Activated CD4-positive, alpha-beta memory T cell treated with anti-CD3 and anti-CD28 coated beads for 36 hours (primary cell): ENCODE data around the gene PTPRN2. TPM values are rescaled to one million over a fixed set of nuclear protein-coding genes. Genes with fewer than 3 reads are reported as not detected.

ENCODE experiments used
- CTCF ChIA-PET: fragments of 350-600 bp; sonication (Branson Sonifier 250); formaldehyde crosslinking; loops from one replicate; lab custom pipeline; 2021; ENCODE audit warnings: antibody characterized with exemption, inconsistent platforms; lab: Charles Lee
- POLR2A ChIA-PET: fragments of 350-600 bp; sonication (Branson Sonifier 250); formaldehyde crosslinking; loops from one replicate; lab custom pipeline; 2021; ENCODE audit warnings: antibody characterized with exemption; lab: Charles Lee
- DNase-seq: peaks from one replicate; pipeline ENCODE4 v3.0.0-alpha.2; 2020
- H3K27ac Mint-ChIP-seq: one replicate; pipeline ENCODE4 v1.8.0; 2021; ENCODE audit warnings: mixed read lengths
- H3K27me3 Mint-ChIP-seq: one replicate; pipeline ENCODE4 v1.8.0; 2021; ENCODE audit warnings: mixed read lengths
- H3K36me3 Mint-ChIP-seq: one replicate; pipeline ENCODE4 v1.8.0; 2021; ENCODE audit warnings: mixed read lengths
- H3K4me1 Mint-ChIP-seq: one replicate; pipeline ENCODE4 v1.8.0; 2021; ENCODE audit warnings: low read depth, mixed read lengths
- H3K4me3 Mint-ChIP-seq: one replicate; pipeline ENCODE4 v1.8.0; 2021; ENCODE audit warnings: mild to moderate bottlenecking, mixed read lengths
- H3K9me3 Mint-ChIP-seq: one replicate; pipeline ENCODE4 v1.8.0; 2021; ENCODE audit warnings: mixed read lengths
- intact Hi-C: fragments of 100-400 bp; cut with micrococcal nuclease; formaldehyde crosslinking; loops from one replicate; pipeline ENCODE4 v1.15.1; 2023
- total RNA-seq, 2 experiments: library from RNA; stranded (reverse); gene quantifications; one replicate each; pipeline ENCODE4 v1.2.3, GENCODE V29; 2021

PTPRN2 gene
- total RNA-seq, 2 experiments from 2014 or later, result 0.51 to 0.64 TPM

DNA sequence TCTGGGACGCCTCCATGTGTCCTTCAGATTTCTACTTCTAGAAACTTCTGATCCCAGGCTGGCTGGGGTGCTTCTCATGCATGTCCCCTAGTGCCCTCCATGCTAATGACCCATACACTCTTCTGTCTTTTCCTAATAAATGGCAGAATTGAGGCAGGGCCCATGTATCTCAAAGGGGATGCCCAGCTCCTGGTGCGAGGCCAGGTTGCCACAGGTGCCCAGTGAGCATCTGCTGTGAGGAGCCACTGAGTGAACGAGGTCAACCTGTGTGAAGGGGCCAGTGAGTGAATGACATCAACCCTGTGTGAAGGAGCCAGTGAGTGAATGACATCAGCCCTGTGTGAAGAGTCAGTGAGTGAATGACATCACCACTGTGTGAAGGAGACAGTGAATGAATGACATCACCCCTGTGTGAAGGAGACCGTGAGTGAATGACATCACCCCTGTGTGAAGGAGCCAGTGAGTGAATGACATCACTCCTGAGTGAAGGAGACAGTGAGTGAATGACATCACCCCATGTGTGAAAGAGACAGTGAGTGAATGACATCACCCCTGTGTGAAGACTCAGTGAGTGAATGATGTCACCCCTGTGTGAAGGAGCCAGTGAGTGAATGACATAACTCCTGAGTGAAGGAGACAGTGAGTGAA lies 478.9 kb downstream of the PTPRN2 start:
- Mint-ChIP-seq H3K27ac (no peak overlapping the region), H3K27me3 (peaks cover 2% of the 10 kb centered on the region), H3K9me3 (peaks cover 10% of the 10 kb centered on the region), H3K4me3 (no peak overlapping the region), H3K4me1 (no peaks in the 10 kb centered on the region), H3K36me3 (no peaks in the 10 kb centered on the region)
- ChIA-PET CTCF (no interaction called here), POLR2A (no interaction called here)
- intact Hi-C loops, result no loop called here
- DNase-seq, result no peak

DNA sequence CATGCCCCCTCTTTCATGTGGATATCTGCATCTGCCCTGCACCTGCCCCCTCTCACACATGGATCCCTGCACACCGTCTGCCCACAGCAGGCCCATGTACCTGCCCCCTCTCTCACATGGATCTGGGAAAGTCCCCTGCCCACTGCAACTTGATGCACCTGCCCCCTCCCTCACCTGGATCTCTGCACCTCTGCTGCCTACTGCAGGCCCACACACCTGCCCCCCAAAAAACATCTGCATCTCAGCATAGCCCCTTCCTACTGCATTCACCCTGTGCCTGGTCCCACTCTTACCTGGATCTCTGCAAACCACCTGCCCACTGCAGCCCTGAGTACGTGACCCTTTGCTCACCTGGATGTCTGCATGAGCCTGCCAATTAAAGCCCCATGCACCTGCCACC lies 479.8 kb downstream of the PTPRN2 start:
- Mint-ChIP-seq H3K36me3 (no peaks in the 10 kb centered on the region), H3K9me3 (peaks cover 10% of the 10 kb centered on the region), H3K4me3 (no peak overlapping the region), H3K27me3 (peaks cover 2% of the 10 kb centered on the region), H3K27ac (no peak overlapping the region), H3K4me1 (no peaks in the 10 kb centered on the region)
- DNase-seq, result no peak
- ChIA-PET CTCF (no interaction called here), POLR2A (no interaction called here)
- intact Hi-C loops, result no loop called here

DNA sequence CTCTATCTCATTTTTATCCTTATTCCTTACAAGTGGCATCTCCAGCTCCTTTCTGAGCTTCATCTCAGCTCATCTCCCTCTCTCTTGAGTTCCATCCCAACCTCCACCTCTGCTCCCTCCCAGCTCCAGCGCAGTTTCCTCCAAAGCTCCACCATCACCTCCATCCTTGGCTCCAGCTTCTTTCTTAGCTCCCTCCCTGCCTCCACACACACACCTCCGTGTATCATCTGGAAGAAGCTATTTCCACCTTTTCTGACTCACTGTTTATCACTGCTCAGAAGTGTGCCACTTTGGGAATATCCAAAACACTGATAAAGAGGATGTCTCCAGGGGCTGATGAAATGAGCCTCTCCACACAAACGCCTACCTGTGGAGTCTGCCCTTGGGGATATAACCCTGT lies 481.4 kb downstream of the PTPRN2 start:
- Mint-ChIP-seq H3K4me3 (no peak overlapping the region), H3K27me3 (peaks cover 3% of the 10 kb centered on the region), H3K36me3 (no peaks in the 10 kb centered on the region), H3K27ac (no peak overlapping the region), H3K4me1 (no peaks in the 10 kb centered on the region), H3K9me3 (peaks cover 5% of the 10 kb centered on the region)
- CTCF ChIA-PET, result no interaction called here
- no peak for DNase-seq
- POLR2A ChIA-PET, result interaction anchor here (0.6 kb wide), 1 partner anchor 314 kb away, joined by 3 read pairs; no protein-coding TSS in a partner anchor
- intact Hi-C loops, result no loop called here

DNA sequence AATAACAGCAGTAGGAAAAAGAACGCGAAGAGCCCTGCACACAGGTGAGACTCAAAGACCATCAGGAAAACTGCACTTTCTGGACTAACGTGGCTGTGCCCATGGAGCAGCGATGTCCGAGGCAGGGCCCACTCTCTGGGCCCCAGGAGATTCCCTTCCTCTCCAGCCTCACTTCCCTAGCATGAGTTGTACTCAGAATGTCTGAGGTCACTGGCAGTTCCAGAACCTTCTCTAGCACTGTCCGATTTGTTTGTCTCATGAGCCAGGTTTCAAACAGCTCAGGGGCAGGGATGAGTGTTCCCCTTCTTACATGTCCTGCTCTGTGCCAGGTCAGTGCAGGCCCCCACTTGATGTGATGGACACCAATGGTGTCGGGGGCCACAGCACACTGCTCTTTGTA lies 484.2 kb downstream of the PTPRN2 start:
- POLR2A ChIA-PET, result no interaction called here
- DNase-seq, result no peak
- no peaks in the 10 kb centered on the region for H3K9me3 Mint-ChIP-seq

DNA sequence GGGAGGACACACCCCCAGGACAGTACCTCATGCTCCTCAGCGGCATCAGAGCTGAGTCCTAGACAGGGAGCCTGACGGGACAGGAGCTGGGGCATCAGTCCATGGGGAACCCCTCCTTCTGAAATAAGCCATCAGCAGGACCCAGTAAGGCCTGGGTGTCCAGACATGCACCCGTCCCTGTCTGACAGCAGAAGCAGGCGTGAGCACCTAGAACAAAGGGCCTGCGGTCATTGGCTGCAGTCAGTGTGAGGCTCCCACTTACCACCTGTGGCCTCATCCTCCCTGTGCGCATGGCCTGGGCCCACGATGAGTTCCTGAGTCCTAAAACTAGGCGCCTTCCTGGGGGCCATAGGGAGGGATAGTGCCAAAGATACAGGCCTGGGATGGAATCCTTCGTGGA lies 484.7 kb downstream of the PTPRN2 start:
- DNase-seq, result no peak
- POLR2A ChIA-PET, result no interaction called here

More for the DNA sequence above, 484.2 kb downstream of the PTPRN2 start:
- CTCF ChIA-PET, result no interaction called here
- H3K4me1 Mint-ChIP-seq, result no peaks in the 10 kb centered on the region
- peaks cover 9% of the 10 kb centered on the region for H3K27me3 Mint-ChIP-seq
- intact Hi-C loops, result no loop called here
- H3K27ac Mint-ChIP-seq, result no peak overlapping the region
- no peaks in the 10 kb centered on the region for H3K36me3 Mint-ChIP-seq
- H3K4me3 Mint-ChIP-seq, result no peak overlapping the region

DNA sequence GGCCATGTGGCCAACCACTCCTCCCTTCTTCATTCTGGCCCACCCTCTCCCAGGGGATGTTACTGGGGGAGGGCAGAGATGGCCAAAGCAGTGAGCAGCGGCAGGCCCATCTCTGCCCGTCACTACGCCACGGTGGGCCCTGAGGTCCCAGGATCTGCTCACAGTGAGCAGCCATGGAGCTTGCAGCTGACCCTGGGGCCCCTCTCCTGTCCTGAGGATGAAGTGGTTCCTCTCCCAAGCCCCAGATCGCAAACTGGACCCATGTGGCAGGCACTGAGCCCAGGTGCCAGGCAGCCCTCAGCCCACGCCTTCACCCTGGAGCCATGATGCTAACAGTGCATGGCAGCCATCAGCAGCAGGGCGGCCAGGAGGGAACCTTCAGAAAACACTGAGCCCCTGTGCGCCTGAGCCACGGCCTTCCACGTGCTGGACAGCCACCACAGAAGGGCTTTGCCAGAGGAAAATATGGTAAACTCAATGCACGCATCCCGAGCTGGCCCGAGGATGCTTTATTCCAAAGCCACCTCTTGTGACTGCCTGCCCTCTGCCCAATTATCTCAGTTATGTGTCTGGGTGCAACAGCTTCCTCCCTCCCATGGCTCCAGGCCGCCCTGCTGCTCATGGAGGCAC lies 485.7 kb downstream of the PTPRN2 start:
- no peaks in the 10 kb centered on the region for H3K9me3 Mint-ChIP-seq
- POLR2A ChIA-PET, result no interaction called here
- H3K36me3 Mint-ChIP-seq, result no peaks in the 10 kb centered on the region
- no peak overlapping the region for H3K27ac Mint-ChIP-seq
- H3K27me3 Mint-ChIP-seq, result peaks cover 7% of the 10 kb centered on the region
- no peaks in the 10 kb centered on the region for H3K4me1 Mint-ChIP-seq
- intact Hi-C loops, result no loop called here
- CTCF ChIA-PET, result no interaction called here
- H3K4me3 Mint-ChIP-seq, result no peak overlapping the region
- no peak for DNase-seq

More for the DNA sequence above, 484.7 kb downstream of the PTPRN2 start:
- Mint-ChIP-seq H3K27me3 (peaks cover 9% of the 10 kb centered on the region), H3K9me3 (no peaks in the 10 kb centered on the region), H3K36me3 (no peaks in the 10 kb centered on the region), H3K27ac (no peak overlapping the region), H3K4me1 (no peaks in the 10 kb centered on the region), H3K4me3 (no peak overlapping the region)
- CTCF ChIA-PET, result no interaction called here
- intact Hi-C loops, result no loop called here

DNA sequence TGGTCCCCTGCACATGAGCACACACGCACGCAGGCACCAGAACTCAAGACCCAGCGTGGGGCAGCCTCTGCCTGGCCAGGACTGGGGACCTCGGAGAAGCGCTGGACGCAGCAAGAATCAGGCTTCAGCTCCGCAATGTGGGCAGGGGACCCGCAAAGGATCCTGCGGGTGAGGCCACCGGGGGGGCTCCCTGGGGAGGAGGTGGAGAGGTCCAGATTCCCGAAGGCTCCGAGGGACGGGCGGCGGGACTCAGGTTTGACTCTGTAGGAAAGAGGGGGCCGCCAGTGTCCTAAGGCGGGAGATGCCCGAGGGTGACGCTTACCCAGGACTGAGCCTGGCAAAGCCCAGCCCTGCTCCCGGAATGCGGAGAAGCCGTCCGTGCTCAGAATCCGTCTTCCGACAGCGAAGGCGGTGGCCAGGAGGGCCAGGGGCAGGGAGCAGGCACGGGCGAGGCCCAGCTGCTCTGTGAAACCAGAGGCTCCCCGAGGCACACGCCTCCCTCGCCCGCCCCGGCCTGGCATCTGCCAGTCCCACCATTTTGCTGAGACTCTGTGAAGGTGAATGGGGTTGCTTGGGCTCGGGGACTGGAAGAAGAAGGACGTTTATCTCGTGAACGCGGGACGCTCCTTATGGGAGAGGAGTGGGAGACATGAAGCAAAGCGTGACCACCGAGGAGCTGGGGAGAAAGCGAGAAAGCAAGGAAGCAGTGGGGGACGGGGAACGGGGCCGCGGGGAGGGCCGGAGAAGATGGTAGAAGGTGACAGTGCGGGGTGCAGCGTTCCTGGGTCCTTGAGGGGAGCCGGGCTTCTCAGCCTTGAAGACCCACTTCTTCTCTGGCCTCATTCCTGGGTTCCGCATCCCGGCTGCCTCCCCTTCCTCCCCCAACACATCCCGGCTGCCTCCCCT lies 489.2 kb downstream of the PTPRN2 start:
- POLR2A ChIA-PET, result no interaction called here
- intact Hi-C loops, result no loop called here
- H3K27me3 Mint-ChIP-seq, result peaks cover 7% of the 10 kb centered on the region
- H3K4me1 Mint-ChIP-seq, result no peaks in the 10 kb centered on the region
- CTCF ChIA-PET, result no interaction called here
- no peak for DNase-seq
- no peak overlapping the region for H3K27ac Mint-ChIP-seq
- no peak overlapping the region for H3K4me3 Mint-ChIP-seq
- no peaks in the 10 kb centered on the region for H3K36me3 Mint-ChIP-seq
- H3K9me3 Mint-ChIP-seq, result no peaks in the 10 kb centered on the region

DNA sequence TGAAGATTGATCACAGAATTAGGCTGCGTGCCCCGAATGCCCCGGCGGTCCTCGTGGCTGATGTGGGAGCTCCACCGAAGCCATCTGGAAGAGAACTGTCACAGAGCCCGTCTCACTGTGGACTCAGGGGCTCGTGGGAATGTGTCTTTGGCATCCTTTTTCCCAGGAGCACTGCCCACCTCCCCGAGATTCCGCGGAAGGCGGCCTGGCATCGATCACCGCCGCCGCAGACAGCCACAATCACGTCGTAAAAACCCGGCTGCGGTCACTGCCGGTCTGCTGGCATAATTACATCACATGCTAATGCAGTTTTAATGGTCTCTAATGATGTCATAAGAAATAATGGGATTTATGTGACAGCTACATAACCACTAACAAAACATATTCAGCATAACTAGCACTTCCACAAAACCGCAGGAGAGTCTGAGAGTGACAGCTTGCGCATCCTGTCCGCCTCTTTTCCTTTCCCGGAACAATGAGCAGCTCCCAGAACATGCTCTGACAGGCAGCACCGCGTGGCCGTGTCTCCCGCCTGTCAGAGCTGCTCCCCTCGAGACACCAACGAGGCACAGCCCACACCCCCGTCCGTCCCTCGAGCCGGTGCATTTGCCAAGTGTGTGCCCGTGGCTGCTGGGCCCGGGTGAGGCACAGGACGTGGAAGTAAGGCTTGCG lies 490.0 kb downstream of the PTPRN2 start:
- Mint-ChIP-seq H3K27ac (no peak overlapping the region), H3K27me3 (peaks cover 6% of the 10 kb centered on the region), H3K36me3 (no peaks in the 10 kb centered on the region), H3K4me3 (no peak overlapping the region), H3K9me3 (no peaks in the 10 kb centered on the region), H3K4me1 (no peaks in the 10 kb centered on the region)
- DNase-seq, result no peak
- ChIA-PET POLR2A (no interaction called here), CTCF (no interaction called here)
- intact Hi-C loops, result no loop called here

DNA sequence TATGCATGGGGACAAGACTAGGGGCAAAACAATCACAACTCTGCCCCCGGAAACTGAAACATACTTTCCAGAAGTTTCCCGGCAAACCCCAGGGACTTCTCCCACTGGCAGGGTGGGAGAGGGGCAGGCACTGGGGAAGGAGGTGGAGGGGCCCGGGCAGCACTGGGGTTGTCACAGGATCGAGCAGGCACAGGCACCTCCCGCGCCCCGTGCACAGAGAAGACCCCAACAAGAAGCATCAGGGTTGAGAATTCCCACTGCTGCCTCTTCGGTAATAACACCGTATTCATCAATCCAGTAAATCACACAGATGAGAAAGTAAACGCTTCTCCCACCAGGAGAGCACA lies 490.5 kb downstream of the PTPRN2 start:
- H3K27ac Mint-ChIP-seq, result no peak overlapping the region
- no peak for DNase-seq

DNA sequence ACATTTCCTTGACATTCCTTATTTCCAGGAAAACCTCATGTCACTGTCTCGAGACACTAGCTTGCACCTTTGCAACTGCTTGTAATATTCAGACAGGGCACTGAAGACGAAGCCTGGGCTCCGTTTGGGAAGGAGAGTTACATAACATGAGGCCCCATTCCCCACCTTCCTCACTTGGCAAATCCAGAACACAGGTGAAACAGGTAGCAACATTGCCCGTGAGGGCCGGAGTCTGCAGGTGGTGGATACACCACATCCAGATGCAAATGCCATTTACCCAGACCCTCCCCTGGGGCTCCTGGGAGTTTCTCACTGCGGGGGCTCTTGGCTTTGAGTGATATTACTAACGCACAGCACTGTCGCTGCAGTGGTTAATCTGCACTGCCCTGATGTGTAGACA lies 491.0 kb downstream of the PTPRN2 start:
- intact Hi-C loops, result no loop called here
- Mint-ChIP-seq H3K9me3 (no peaks in the 10 kb centered on the region), H3K4me3 (no peak overlapping the region), H3K27ac (no peak overlapping the region), H3K36me3 (no peaks in the 10 kb centered on the region), H3K27me3 (peaks cover 6% of the 10 kb centered on the region), H3K4me1 (no peaks in the 10 kb centered on the region)
- ChIA-PET CTCF (no interaction called here), POLR2A (no interaction called here)
- DNase-seq, result no peak

More for the DNA sequence above, 490.5 kb downstream of the PTPRN2 start:
- no peaks in the 10 kb centered on the region for H3K4me1 Mint-ChIP-seq
- CTCF ChIA-PET, result no interaction called here
- POLR2A ChIA-PET, result no interaction called here
- no peak overlapping the region for H3K4me3 Mint-ChIP-seq
- peaks cover 6% of the 10 kb centered on the region for H3K27me3 Mint-ChIP-seq
- no peaks in the 10 kb centered on the region for H3K9me3 Mint-ChIP-seq
- intact Hi-C loops, result no loop called here
- no peaks in the 10 kb centered on the region for H3K36me3 Mint-ChIP-seq

DNA sequence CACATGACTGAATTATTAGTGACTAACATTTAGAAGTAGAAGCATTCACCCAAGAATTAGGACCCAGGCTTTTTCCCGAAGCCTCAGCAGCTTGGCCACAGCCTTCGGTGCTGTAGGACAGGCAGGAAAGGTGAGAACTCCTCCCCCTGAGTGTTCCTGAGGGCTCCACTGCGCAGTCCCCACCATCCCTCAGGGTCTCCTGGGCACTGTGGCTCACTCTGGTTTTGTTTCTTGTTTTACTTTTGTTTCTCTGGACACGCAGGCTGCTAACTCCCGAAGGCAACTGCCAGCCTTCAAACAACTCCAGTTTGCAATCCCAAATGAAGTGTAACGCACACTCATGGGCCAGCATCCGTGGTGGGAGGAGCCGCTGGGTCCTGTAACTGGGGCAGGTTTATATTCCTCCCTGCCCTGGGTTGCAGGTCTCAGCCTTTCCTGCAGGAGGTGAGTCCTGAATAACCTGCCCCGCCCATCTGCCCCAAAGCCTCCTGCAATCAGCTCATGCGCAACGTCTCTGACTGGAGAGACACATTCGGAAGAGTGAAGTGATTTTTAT lies 492.9 kb downstream of the PTPRN2 start:
- ChIA-PET CTCF (no interaction called here), POLR2A (no interaction called here)
- peaks cover 2% of the 10 kb centered on the region for H3K9me3 Mint-ChIP-seq
- no peak for DNase-seq
- H3K27ac Mint-ChIP-seq, result no peak overlapping the region
- H3K4me3 Mint-ChIP-seq, result no peak overlapping the region
- H3K27me3 Mint-ChIP-seq, result no peaks in the 10 kb centered on the region
- H3K36me3 Mint-ChIP-seq, result no peaks in the 10 kb centered on the region
- no peaks in the 10 kb centered on the region for H3K4me1 Mint-ChIP-seq
- intact Hi-C loops, result no loop called here

DNA sequence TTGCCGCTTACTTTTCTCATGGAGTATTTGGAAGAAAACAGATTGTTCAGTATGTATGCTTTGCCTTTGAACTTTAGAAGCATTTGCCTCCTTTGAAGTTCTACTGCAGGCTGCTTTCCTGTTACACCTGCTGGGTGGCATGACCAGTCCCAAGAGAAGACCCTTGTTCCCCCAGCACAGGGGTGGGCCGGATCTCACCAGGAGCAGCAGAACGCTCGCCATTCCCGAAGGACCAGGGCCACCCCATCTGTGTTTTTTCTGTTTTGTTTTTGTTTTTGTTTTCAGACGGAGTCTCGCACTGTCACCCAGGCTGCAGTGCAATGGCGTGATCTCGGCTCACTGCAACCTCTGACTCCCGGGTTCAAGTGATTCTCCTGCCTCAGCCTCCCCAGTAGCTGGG lies 493.6 kb downstream of the PTPRN2 start:
- intact Hi-C loops, result no loop called here
- DNase-seq, result no peak

More for the DNA sequence above, 493.6 kb downstream of the PTPRN2 start:
- Mint-ChIP-seq H3K4me1 (no peaks in the 10 kb centered on the region), H3K27me3 (no peaks in the 10 kb centered on the region), H3K27ac (no peak overlapping the region), H3K9me3 (peaks cover 2% of the 10 kb centered on the region), H3K36me3 (no peaks in the 10 kb centered on the region), H3K4me3 (no peak overlapping the region)
- CTCF ChIA-PET, result no interaction called here
- POLR2A ChIA-PET, result no interaction called here
